Measurements from ENCODE around the gene ZC3HAV1.

Gene ZC3HAV1

GRCh38 chr7:139004321-139005090 is 105.0 kb downstream of the ZC3HAV1 start:
- DNase-seq = no peak

GRCh38 chr7:138999414-138999813 is 110.1 kb downstream of the ZC3HAV1 start:
- DNase-seq = no peak
